ENCODE results near the gene ADRA2C.

- TF ChIP-seq CTCF (IDR thresholded peaks at IDR 0.05; ENCODE audit: low read depth, low read length) (no peak), EZH2phosphoT487 (IDR thresholded peaks at IDR 0.05; ENCODE audit: low read depth) (no peak)
Measured at GRCh38 chr4:3762264-3762663, 3.9 kb upstream of the ADRA2C start.
